HEK293T (cell line): ENCODE results near the gene B3GALT5.

Experiments used
- BHLHE40 ChIP-seq: fragments of 450-650 bp; IDR thresholded peaks from 2 replicates; pipeline ENCODE4 v1.6.1; 2016; ENCODE audit warnings: mild to moderate bottlenecking, moderate library complexity, borderline replicate concordance
- ELF4 ChIP-seq: fragments of 450-650 bp; IDR thresholded peaks from 2 replicates; pipeline ENCODE4 v1.6.1; 2017; ENCODE audit warnings: antibody characterized with exemption
- FOXK2 ChIP-seq: fragments of 450-650 bp; IDR thresholded peaks from 2 replicates; pipeline ENCODE4 v1.6.1; 2016; ENCODE audit warnings: mild to moderate bottlenecking
- FOXM1 ChIP-seq: fragments of 450-650 bp; IDR thresholded peaks from 2 replicates; pipeline ENCODE4 v1.6.1; 2017; ENCODE audit warnings: mild to moderate bottlenecking, borderline replicate concordance
- HDGF ChIP-seq: fragments of 450-650 bp; IDR thresholded peaks from 2 replicates; pipeline ENCODE4 v1.6.1; 2017; ENCODE audit warnings: antibody characterized with exemption, borderline replicate concordance
- L3MBTL2 ChIP-seq: fragments of 450-650 bp; conservative IDR thresholded peaks from 2 replicates; pipeline ENCODE4 v1.6.1; 2016; ENCODE audit warnings: mild to moderate bottlenecking
- NFRKB ChIP-seq: fragments of 450-650 bp; IDR thresholded peaks from 2 replicates; pipeline ENCODE4 v1.6.1; 2016; ENCODE audit warnings: mild to moderate bottlenecking, moderate library complexity
- SP1 ChIP-seq: fragments of 450-650 bp; IDR thresholded peaks from 2 replicates; pipeline ENCODE4 v1.6.1; 2017
- SUZ12 ChIP-seq: fragments of 450-650 bp; IDR thresholded peaks from 2 replicates; pipeline ENCODE4 v1.6.1; 2016; ENCODE audit warnings: mild to moderate bottlenecking
- TARDBP ChIP-seq: fragments of 450-650 bp; IDR thresholded peaks from 2 replicates; pipeline ENCODE4 v1.6.1; 2016
- ZNF384 ChIP-seq: fragments of 450-650 bp; IDR thresholded peaks from 2 replicates; pipeline ENCODE4 v1.6.1; 2016

DNA sequence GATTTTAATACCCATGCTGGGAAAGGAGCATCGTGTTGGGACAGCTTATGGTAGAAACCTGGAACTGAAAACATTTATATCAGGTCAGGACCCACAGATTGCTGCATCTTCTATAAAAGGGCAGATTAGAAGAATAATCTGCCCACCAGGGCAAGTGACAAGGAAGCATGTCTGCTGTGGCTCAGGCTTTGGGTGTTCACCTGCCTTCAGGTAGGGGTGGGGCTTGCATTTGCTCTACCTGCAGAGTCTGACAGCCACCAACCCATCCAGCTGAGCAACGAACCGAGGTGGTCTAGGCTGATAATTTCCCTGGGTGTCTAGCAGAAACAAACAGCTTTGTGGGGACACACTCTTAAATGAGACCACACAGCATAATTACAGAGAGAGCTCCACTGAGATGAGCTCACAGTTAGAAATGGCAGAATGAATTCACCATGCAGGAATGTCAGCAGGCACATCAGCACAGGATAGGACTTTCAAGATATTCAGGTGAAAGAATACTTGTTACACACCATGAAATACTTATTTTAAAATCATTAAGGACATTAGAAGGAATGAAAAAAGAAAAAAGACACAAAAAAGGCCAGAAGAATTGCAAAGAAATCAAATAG is 36.1 kb upstream of the B3GALT5 start:
- TF ChIP-seq FOXK2, result no peak
- TF ChIP-seq SP1, result no peak
- TF ChIP-seq TARDBP, result no peak
- no peak for TF ChIP-seq FOXM1
- TF ChIP-seq L3MBTL2, result no peak
- TF ChIP-seq SUZ12, result no peak
- TF ChIP-seq NFRKB, result no peak
- TF ChIP-seq ELF4, result no peak
- no peak for TF ChIP-seq ZNF384
- TF ChIP-seq HDGF, result no peak
- no peak for TF ChIP-seq BHLHE40
